HG02798 (cell line): ENCODE results near the gene OXT.
"Not testable (repeated sequence)": the region's sequence is repeated elsewhere in the genome, so short reads cannot be mapped to it uniquely, and the experiment has no call there.

ENCODE experiments used
- ATAC-seq: cut with Tn5 transposase; IDR thresholded peaks from one replicate; pipeline ENCODE4 v1.9.1; 2021; ENCODE audit warnings: mild to moderate bottlenecking; ENCODE audit not compliant: unreplicated experiment, poor library complexity

Gene OXT

DNA sequence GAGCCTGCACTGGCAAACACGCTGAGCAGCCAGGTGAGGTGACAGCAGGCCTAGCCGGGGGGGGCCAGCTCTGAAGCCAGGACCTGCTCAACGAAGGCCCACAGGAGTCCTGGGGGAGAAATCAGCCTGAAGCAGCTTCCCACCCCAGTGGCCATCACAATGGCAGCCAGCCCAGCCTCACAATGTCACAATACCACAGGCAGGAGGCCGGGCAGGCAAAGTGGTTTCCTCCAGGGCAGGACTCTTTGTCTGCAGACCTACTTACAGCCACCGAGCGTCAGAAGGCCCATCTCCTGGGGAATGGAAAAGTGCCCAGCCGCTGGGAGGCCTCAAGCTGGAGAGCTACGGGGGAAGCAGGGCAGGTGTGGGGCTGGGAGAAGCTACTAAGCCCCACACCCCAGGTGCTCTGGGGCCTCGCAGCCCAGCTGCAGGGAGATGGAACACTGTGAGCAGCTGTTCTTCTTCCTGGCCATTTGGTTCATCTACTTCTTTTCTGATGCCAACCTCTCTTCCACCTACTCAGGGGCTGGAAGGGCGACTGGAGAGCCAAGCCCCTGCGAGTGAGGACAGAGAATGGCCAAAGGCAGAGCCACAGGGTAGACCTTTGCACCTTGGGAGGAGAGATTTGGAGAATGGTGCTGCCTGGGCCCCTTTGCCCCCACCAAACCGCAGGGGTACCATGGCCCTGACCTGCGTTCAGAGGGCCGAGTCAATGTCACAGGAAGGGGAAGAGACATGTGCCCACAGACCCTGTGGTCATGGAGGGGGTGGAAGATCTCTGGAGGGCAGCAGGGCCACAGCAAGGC is 35.4 kb downstream of the OXT start:
- no peak for ATAC-seq

DNA sequence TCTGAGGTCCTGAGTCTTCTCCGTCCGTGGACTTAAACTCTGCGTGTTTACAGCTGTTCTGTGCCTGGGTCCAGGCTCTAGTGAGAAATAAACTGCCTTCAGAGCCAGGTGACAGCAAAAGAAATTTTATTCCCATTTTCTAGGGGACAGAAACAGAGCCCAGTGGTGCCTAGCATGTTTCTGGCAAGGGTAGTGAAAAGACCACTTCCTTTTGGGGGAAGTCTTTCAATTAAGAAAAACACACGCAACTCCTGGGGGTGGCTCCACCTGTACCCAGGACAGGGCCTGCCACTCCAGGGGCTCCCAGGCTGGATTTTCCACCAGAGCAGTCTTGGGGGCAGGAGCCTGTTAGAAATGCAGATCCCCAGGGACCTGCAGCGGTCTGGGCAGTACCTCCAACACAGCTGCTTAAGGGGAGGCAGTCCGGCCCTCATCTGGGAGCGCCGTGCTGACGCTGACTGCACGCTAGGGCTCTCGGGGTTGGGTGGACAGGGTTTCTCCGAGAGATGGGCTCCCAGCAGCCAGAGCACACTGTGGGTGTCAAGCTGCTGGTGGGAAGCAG is 36.1 kb downstream of the OXT start:
- no peak for ATAC-seq

DNA sequence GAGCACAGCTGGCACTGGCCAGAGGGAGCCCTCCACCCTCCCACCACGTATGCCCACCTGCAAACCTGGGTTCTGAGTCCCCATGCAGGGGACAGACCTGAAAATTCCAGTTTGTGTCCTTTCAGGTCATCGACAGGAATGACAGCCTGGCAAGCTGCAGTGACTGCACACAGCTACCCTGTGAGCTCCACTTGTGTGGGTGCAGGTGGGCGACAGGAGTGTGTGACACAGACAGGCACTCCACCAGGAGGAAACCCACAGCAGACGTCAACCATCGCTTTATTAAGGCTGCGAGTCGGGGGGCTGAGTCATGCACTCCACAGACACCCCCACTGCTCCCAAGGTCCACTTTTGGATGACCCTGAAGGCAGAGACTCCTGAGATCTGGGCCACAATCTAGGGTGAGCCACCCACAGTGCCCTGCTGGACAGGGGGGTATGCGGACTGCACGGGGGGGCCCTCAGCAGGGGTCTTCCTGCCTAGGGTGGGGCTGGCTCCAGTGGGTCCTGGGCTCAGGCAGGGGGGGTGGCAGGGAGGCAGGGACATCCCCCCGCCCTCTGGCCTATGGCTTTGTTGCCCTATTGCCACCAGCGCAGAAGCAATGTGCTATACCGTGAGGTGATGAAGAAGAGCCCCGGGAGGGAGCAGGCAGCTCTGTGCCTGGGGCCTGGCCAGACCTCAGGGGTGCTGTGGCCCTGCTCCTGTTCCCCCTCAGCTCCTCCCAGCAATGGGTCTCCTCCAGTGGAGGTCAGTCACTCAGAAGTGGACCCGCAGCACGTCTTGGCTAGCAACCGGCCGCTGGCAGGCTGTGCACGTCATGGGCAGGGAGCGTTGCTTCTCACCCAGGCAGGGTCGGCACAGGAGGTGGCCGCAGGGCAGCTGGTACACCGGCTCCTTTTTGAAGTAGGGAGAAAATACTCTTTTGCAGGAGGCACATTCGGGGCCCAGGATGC is 38.2 kb downstream of the OXT start:
- no peak for ATAC-seq

DNA sequence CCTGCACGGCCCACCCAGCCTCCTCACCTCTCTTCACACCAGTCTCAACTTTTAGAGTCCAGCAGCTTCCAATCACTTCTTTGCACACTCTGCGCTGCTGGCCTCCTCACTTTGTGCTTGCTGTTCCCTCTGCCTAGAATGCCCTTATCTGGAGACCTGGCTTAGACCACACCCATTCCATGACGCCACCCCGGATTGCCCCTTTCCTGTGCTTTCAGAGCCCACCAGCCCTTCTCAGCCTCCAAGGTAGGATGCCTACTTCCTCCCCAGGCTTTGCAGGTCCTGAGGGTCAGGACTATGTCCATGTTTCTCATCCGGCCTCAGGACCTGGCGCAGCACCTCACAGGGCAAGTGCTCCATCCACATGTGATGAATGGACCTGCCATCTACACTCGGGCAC is 40.1 kb downstream of the OXT start:
- no peak for ATAC-seq

DNA sequence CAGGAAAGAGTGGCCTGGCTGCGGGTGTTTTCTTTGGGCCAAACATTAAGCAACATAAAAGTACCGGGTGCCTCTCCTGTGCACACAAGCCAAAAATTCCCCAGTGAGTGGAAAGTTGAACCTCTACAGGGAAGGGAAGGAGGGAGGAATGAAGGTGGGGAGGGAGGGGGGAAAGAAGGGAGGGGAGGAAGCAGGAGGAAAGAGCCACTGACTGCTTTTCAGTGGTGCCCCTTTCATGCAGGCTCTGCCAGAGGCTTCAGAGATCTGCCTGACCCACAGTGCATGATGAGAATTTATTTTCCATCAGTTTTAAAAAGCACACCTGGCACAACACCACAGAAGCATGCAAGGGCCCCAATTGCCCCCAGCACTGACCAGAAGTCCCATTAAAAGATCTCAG is 40.6 kb downstream of the OXT start:
- no peak for ATAC-seq

DNA sequence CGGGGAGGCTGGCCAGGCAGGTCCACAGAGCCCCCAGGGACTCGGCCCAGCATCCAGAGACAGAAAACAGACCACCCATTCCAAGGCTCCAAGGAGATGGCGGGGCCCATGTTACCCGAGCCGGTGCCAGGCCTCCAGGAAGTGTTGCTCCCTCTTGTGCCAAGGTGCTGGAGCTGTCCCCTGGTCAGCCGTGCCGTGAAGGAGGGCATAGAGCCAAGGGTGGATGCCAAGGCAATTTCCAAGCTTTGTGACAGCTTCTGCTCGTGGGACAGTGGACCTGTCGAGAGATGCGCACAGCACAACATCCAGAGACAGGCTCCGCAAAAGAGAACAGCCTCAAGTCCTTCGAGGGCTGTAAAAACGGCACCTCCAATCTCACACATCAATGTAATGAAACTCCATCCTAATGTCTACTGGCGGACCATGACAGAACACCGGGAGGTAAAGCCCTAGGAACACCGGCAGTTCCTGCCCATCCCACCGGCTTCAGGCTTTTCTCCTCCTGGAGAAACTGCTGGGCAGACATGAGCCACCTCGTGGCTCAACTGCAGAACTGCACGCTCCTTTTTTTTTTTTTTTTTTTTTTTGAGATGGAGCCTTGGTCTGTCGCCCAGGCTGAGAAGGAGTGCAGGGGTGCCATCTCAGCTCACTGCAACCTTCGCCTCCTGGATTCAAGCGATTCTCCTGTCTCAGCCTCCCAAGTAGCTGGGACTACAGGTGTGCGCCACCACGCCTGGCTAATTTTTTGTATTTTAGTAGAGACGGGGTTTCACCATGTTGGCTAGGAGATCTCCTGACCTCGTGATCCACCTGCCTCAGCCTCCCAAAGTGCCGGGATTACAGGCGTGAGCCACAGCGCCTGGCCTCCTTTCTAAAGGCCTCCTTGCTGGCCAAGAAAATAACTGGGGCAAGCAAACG is 44.0 kb downstream of the OXT start:
- no peak for ATAC-seq

DNA sequence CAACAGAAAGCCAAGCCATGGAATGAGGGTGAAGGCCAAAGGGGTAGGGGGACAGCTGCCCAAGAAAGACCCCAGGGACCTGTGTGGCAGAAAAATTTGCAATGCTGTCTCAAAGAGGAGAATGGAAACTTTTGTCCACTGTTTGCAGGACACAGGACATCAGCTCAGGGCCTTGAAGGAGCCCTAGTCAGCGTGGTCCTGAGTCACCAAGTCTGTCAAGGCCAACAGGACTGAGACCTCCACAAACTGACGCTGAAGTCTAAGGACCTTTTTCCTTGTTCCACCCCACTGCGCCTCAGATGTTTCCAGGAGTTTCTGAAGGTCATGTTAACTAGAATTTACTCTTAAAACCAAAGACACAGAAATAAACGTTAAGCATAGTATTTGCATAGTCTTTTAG is 44.9 kb downstream of the OXT start:
- ATAC-seq: no peak

DNA sequence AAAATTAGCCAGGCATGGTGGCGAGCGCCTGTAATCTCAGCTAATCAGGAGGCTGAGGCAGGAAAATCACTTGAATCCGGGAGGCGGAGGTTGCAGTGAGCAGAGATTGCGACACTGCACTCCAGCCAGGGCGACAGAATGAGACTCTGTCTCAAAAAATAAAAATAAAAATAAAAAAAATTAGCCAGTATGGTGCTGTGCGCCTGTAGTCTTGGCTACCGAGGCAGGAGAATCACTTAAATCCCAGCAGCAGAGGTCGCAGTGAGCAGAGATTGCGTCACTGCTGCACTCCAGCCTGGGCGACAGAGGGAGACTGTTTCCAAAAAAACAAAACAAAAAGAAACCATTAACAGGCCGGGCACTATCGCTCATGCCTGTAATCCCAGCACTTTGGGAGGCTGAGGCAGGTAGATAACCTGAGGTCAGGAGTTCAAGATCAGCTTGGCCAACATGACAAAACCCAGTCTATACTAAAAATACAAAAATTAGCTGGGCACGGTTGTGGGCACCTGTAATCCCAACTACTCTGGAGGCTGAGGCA is 46.5 kb downstream of the OXT start:
- ATAC-seq: not testable (repeated sequence)

DNA sequence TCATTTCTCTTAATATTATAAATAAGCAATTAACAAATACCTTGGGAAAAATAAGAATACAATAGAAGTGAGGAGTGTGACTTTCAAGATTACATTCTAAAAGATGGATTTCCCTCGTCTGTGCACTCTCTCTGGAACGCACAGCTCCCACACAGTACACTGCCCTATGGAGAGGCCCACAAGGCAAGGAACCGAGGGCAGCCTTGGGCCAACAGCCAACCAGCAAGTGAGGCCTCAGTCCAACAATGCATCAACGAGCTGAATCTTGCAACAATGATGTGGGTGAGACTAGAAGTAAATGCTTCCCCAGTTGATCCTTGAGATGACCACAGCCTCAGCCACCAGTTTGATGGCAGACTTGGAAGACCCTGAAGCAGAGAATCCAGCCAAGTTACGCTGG is 47.6 kb downstream of the OXT start:
- ATAC-seq: no peak

DNA sequence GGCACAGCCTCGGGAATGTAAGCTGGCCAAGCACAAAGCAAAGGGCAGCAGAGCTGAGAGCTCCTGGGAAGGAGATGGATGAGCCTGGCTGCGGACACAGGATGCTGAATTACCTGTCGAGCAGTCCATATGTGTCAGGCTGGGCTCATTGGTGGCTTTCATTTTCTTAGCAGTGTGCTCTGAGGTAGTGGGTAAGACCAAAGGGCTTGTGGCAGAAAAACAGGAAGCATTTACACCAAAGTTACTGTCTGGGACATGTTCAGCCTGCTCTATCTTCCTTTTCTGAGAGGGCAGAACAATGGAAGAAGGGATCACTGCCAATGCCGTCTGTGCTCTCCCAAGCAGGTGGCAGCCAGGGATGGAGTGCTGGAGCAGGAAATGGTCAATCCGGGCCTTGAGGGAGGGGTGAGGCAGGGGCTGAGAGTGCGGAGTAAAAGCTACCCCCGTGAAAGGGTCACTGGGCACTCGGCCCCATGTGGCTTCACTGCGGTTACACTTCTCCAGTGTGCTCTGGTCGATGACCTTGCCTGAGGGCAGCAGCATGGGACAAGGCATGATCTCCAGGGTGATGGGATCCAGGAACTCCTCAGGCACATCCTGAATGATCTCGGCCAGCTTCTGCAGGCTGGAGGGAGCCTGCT is 50.0 kb downstream of the OXT start:
- ATAC-seq: no peak
